Effector memory CD8-positive, alpha-beta T cell (primary cell): ENCODE results near the gene SEMA3D.

ENCODE experiments used
- ATAC-seq: fragments of 150-1000 bp; cut with Tn5 transposase; replicated peaks from 2 replicates; pipeline ENCODE4 v1.10.0; 2021; ENCODE audit warnings: mild to moderate bottlenecking, moderate library complexity
- DNase-seq, 3 experiments: peaks; one replicate each; pipeline ENCODE4 v3.0.0; 2021
- H3K27ac Mint-ChIP-seq, 2 donors: one replicate each; pipeline ENCODE4 v1.8.0; 2022; ENCODE audit warnings: mild to moderate bottlenecking in 2 of 2, mixed read lengths in 2 of 2, moderate library complexity in 2 of 2
- H3K27me3 Mint-ChIP-seq, 2 donors: one replicate each; pipeline ENCODE4 v1.8.0; 2022; ENCODE audit warnings: mixed read lengths in 2 of 2
- H3K36me3 Mint-ChIP-seq: one replicate; pipeline ENCODE4 v1.8.0; 2022; ENCODE audit warnings: mild to moderate bottlenecking, moderate library complexity, mixed read lengths; ENCODE audit not compliant: insufficient read depth
- H3K4me1 Mint-ChIP-seq, 2 donors: one replicate each; pipeline ENCODE4 v1.8.0; 2022; ENCODE audit warnings: low read depth in 2 of 2, mixed read lengths in 2 of 2
- H3K4me3 Mint-ChIP-seq, 2 donors: one replicate each; pipeline ENCODE4 v1.8.0; 2022; ENCODE audit warnings: mild to moderate bottlenecking in 2 of 2, mixed read lengths in 2 of 2, moderate library complexity in 2 of 2
- H3K9me3 Mint-ChIP-seq, 2 donors: one replicate each; pipeline ENCODE4 v1.8.0; 2022; ENCODE audit warnings: mixed read lengths in 2 of 2

SEMA3D gene

DNA sequence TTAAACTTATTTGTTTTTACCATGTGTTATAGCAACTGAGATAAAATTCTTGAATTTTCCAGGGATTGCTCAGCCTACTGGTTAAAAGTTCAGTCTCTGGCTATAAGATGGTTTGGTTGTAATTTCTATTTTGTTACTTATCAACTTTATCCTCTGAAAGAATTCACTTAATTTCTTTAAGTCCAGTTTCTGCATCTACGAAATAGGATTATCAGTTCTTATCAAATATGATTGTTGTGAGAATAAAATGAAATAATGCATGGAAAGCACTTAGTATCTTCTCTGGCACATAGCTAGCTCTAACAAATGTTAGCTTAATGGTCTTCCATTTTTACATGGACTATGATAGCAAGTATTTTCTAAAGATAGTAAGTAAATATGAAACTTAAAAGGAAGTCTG, 53.3 kb downstream of the SEMA3D start:
- no peak overlapping the region for H3K4me3 Mint-ChIP-seq
- no peaks in the 10 kb centered on the region for H3K36me3 Mint-ChIP-seq
- no peaks in the 10 kb centered on the region for H3K9me3 Mint-ChIP-seq
- H3K27ac Mint-ChIP-seq, result no peak overlapping the region
- ATAC-seq, result no peak
- no peak for DNase-seq
- H3K4me1 Mint-ChIP-seq, result no peaks in the 10 kb centered on the region
- no peaks in the 10 kb centered on the region for H3K27me3 Mint-ChIP-seq

DNA sequence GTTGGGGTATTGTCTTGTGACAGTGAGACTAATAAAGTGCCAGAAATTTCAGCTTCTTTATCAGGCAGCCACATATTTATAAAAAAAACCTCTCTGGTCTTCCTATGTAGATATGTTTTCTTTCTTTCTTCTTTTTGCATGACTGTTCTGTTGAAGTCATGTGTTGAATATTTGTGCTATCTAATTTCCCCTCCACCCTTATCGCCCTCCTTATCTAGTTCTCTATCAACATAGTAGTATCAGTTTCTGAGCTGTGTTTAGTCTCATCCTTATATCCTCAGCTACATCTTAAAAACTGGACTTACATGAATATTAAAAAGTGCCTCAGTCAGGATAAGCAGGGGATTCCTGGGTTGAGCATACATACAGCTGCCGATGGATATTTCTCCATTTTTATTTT, 53.9 kb downstream of the SEMA3D start:
- ATAC-seq, result no peak
- DNase-seq, result no peak
- no peaks in the 10 kb centered on the region for H3K4me1 Mint-ChIP-seq
- H3K27ac Mint-ChIP-seq, result no peak overlapping the region
- no peaks in the 10 kb centered on the region for H3K9me3 Mint-ChIP-seq
- H3K36me3 Mint-ChIP-seq, result no peaks in the 10 kb centered on the region
- H3K27me3 Mint-ChIP-seq, result no peaks in the 10 kb centered on the region
- H3K4me3 Mint-ChIP-seq, result no peak overlapping the region

DNA sequence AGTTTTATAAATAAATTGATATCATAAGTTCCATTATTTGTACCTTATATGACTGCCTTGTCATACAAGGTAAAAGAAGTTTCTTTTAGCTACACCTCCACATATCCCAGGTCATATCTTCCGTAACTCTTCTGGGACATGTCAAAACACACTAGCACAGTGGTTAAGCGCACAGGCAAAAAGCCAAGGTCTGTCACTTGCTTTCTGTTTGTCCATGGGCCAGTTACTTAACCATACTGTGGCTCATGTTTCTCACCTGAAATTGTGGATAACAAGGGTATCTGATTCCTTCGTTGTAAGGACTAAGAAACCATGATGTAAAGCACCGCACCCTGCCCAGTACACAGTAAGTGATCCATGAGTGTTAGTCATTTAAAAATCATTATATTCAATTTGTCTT, 56.2 kb downstream of the SEMA3D start:
- Mint-ChIP-seq H3K36me3 (no peaks in the 10 kb centered on the region), H3K27me3 (no peaks in the 10 kb centered on the region), H3K9me3 (peaks cover 3 to 8% of the 10 kb centered on the region in 2 donors), H3K4me1 (no peaks in the 10 kb centered on the region), H3K4me3 (no peak overlapping the region), H3K27ac (no peak overlapping the region)
- no peak for DNase-seq
- no peak for ATAC-seq

DNA sequence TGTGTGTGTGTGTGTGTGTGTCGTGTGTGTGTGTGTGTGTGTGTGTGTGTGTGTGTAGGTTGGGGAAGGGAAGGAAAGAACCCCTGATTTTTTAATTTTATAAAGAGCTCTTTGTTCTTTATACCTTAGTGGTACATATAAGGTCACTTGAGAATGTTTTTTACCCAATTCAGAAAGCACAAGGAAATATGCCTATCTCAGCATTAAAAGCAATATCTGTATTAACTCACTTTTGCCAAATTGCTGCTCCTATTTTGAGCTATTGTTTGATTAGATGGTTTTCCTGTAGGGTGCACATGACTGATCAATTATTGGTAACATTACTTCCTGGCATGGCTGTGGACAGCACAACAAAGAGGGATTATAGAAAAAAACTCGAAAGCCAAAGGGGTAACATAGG, 60.5 kb downstream of the SEMA3D start:
- no peaks in the 10 kb centered on the region for H3K36me3 Mint-ChIP-seq
- no peak overlapping the region for H3K4me3 Mint-ChIP-seq
- no peaks in the 10 kb centered on the region for H3K27me3 Mint-ChIP-seq
- DNase-seq (no peak), ATAC-seq (no peak)
- no peaks in the 10 kb centered on the region for H3K4me1 Mint-ChIP-seq
- no peak overlapping the region for H3K27ac Mint-ChIP-seq
- H3K9me3 Mint-ChIP-seq, result peaks cover 6 to 12% of the 10 kb centered on the region in 2 donors

DNA sequence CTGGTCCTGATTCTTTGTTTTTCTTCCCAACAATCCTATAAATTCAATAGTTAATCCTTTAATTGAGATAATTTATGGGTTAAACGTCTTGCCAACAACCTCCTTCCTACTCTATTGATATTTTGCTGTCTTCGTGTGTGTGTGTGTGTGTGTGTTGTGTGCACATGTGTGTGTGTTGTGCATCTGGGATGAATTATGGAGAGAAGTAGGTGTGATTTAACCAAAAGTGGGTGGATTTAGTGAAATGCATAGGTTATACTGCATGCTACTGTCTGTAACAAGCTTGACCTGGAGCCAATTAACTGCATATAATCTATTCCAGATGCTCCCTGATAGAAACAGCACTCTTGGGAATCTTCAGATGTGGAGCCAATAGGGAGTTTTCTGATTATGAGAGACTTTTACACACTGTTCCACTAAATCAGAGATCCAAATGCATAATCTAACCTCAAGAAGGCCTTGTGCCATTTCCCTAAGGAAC, 61.2 kb downstream of the SEMA3D start:
- H3K4me3 Mint-ChIP-seq, result no peak overlapping the region
- H3K27ac Mint-ChIP-seq, result no peak overlapping the region
- ATAC-seq (no peak), DNase-seq (no peak)
- H3K27me3 Mint-ChIP-seq, result no peaks in the 10 kb centered on the region
- no peaks in the 10 kb centered on the region for H3K4me1 Mint-ChIP-seq
- no peaks in the 10 kb centered on the region for H3K36me3 Mint-ChIP-seq
- peaks cover 6 to 12% of the 10 kb centered on the region in 2 donors for H3K9me3 Mint-ChIP-seq

DNA sequence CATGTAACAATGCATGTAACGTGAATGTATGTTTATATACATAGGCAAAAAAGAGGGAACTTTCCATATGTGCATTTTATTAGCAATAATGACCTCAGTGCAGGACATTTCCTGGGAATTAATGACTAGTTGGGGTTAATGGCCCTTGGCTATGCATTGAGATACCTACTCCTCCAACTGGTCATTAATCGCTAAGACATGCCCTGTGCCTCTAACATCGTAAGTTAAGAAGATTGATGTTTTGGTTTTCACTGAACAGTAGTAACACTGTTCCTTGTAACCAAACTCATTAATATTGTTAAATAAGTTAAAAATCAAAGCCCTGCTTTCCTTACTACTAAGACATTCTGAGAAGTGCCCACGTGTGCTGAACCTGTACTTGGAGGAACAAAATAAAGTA, 61.7 kb downstream of the SEMA3D start:
- H3K4me1 Mint-ChIP-seq, result no peaks in the 10 kb centered on the region
- DNase-seq, result no peak
- H3K9me3 Mint-ChIP-seq, result peaks cover 6 to 12% of the 10 kb centered on the region in 2 donors
- ATAC-seq, result no peak
- H3K27ac Mint-ChIP-seq, result no peak overlapping the region
- H3K4me3 Mint-ChIP-seq, result no peak overlapping the region
- H3K27me3 Mint-ChIP-seq, result no peaks in the 10 kb centered on the region
- no peaks in the 10 kb centered on the region for H3K36me3 Mint-ChIP-seq

DNA sequence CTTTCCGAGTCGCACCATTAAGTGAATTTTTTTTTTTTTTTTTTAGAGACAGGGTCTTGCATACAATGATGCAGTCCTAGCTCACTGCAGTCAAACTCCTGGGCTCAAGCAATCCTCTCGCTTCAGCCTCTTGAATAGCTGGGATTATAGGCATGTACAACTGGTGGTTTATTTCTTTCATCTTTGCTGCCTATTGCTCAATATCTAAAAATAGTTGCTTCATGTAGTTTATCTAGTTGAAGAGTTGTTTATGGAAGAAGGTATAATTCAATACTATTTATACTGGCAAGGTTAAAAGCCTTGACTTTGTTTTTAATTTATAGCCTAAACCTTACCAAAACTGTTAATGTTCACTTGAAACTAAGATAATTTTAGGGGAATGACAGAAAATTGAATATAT, 66.9 kb downstream of the SEMA3D start:
- Mint-ChIP-seq H3K4me1 (no peaks in the 10 kb centered on the region), H3K27me3 (no peaks in the 10 kb centered on the region), H3K9me3 (peaks cover 0 to 2% of the 10 kb centered on the region in 2 donors), H3K4me3 (no peak overlapping the region), H3K36me3 (no peaks in the 10 kb centered on the region), H3K27ac (no peak overlapping the region)
- DNase-seq (no peak), ATAC-seq (no peak)

DNA sequence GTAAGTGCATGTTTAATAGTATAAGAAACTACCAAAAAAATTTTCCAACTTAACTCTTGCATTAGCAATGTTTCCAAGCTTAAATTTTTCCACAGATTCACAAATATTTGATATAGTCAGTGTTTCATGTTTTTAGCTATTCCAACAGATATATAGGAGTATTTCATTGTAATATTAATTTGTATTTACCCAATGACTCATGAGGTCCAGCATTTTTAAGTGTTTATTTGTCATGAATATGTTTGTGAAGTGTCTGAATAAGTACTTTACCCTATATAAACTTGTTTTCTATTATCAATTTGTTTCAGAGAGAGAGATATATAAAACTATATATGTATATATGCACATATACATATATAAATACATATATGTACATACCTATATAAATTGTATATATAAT, 71.0 kb downstream of the SEMA3D start:
- H3K27me3 Mint-ChIP-seq, result no peaks in the 10 kb centered on the region
- H3K9me3 Mint-ChIP-seq, result peaks cover 3 to 12% of the 10 kb centered on the region in 2 donors
- DNase-seq (no peak), ATAC-seq (no peak)
- no peaks in the 10 kb centered on the region for H3K36me3 Mint-ChIP-seq
- no peaks in the 10 kb centered on the region for H3K4me1 Mint-ChIP-seq
- no peak overlapping the region for H3K27ac Mint-ChIP-seq
- no peak overlapping the region for H3K4me3 Mint-ChIP-seq

DNA sequence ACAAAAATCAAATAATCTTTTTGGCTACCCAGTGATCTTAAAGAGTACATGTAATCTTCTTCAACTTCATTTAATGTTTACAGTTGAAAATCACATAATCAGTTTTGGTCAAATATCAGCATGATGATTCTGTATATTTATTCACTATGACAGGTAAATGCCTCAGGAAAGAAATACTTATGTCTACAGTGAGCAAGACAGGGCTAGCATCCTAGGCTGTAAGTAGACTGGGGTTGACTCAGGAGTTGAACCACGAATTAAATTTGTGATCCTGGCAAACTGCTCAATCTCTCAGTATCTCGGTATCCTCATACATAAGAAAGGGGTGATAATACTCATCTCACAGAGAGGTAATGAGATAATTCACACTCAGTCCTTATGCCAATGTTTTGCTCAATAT, 71.8 kb downstream of the SEMA3D start:
- Mint-ChIP-seq H3K27me3 (no peaks in the 10 kb centered on the region), H3K36me3 (no peaks in the 10 kb centered on the region), H3K4me1 (no peaks in the 10 kb centered on the region), H3K9me3 (peaks cover 3 to 12% of the 10 kb centered on the region in 2 donors), H3K4me3 (no peak overlapping the region), H3K27ac (no peak overlapping the region)
- no peak for DNase-seq
- no peak for ATAC-seq

DNA sequence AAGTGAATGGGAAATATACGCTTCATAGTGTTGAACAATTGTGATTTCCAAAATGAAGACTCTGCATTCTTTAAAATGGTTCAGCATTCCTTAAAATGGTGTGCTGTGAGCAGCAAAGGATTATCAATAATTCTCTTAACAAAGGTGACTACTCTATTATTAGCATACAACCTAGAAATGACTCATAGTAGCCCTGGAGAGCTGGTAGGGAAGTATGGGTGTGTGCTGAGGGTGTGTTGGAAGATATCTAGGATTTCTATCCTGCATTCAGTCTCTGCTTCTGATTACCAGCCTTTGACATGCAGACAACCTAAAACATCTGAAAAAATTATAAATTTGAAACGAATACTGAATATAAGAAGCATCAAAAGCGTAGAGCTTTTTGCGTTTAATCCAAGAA, 72.5 kb downstream of the SEMA3D start:
- Mint-ChIP-seq H3K4me1 (no peaks in the 10 kb centered on the region), H3K4me3 (no peak overlapping the region), H3K27ac (no peak overlapping the region), H3K36me3 (no peaks in the 10 kb centered on the region), H3K27me3 (no peaks in the 10 kb centered on the region), H3K9me3 (peaks cover 3 to 12% of the 10 kb centered on the region in 2 donors)
- no peak for DNase-seq
- ATAC-seq, result no peak

DNA sequence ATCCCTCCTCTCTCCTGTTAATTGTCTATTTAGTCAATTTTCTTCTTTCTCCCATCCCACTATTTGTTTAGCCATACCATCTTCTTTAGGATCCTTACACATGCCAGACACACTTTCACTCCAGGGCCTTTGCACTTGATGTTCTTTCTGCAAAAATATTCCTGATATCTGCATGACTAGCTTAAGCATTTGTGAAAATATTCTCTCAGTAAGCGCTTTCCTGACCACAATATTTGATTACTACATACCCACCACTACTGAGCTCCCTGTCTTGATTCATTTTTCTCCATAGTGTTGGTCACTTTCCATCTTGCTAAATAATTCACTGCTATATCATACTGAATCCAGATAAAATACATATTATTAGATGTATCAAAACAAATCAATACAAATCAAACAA, 75.1 kb downstream of the SEMA3D start:
- H3K36me3 Mint-ChIP-seq, result no peaks in the 10 kb centered on the region
- ATAC-seq, result no peak
- no peaks in the 10 kb centered on the region for H3K27me3 Mint-ChIP-seq
- no peak for DNase-seq
- peaks cover 7 to 12% of the 10 kb centered on the region in 2 donors for H3K9me3 Mint-ChIP-seq
- no peak overlapping the region for H3K27ac Mint-ChIP-seq
- H3K4me1 Mint-ChIP-seq, result no peaks in the 10 kb centered on the region
- H3K4me3 Mint-ChIP-seq, result no peak overlapping the region

DNA sequence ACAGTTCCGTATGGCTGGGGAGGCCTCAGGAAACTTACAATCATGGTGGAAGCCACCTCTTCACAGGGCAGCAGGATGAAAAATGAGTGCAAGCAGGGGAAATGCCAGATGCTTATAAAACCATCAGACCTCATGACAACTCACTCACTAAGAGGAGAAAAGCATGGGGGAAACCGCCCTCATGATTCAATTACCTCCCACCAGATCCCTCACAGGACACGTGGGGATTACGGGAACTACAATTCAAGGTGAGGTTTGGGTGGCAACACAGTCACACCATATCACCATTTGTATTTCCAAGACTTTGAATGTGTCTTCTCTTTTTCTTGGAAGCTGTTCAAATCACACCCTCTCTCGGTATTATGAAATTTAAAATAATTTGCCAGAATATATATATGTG, 80.1 kb downstream of the SEMA3D start:
- Mint-ChIP-seq H3K4me1 (no peaks in the 10 kb centered on the region), H3K9me3 (peaks cover 9 to 10% of the 10 kb centered on the region in 2 donors), H3K27ac (no peak overlapping the region), H3K36me3 (no peaks in the 10 kb centered on the region), H3K27me3 (no peaks in the 10 kb centered on the region), H3K4me3 (no peak overlapping the region)
- ATAC-seq (no peak), DNase-seq (no peak)

DNA sequence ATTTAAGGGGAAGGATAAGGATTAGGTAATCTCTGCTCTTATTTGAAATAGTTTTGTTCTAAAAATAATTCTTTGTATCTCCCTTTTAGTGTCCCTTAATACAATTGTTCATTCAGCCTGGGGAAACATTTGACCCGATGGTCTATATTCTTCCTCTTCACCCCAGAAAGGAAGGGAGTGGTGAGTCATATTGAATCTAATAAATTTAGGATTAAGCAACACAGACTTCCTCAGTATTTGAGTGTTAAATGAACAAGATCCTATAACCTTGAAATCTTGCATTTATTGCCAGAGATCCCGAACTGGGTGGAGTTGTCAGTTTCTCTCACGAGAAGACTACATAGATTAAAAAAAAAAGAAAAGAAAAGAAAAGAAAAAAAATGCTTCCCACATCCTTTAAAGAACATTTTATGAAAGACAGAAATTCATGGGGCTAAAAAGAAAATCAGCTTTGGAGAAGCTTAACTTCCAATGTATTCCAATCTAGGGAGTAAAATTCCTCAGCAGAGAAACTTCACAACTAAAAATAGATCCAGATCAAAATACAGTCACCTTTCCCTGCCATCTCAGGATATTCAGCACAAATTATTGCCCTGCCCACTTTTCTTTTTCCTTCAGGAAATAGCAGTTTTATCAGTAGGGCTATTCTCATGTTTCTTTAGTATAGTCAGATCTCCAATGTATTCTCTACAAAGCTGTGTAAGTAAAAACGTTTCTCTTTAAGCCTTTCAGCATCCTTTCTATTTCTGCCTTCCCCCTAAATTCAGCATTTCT, 82.2 kb downstream of the SEMA3D start:
- DNase-seq (no peak), ATAC-seq (no peak)
- Mint-ChIP-seq H3K4me3 (no peak overlapping the region), H3K9me3 (peaks cover 0 to 8% of the 10 kb centered on the region in 2 donors), H3K27ac (no peak overlapping the region), H3K4me1 (no peaks in the 10 kb centered on the region), H3K36me3 (no peaks in the 10 kb centered on the region), H3K27me3 (no peaks in the 10 kb centered on the region)

DNA sequence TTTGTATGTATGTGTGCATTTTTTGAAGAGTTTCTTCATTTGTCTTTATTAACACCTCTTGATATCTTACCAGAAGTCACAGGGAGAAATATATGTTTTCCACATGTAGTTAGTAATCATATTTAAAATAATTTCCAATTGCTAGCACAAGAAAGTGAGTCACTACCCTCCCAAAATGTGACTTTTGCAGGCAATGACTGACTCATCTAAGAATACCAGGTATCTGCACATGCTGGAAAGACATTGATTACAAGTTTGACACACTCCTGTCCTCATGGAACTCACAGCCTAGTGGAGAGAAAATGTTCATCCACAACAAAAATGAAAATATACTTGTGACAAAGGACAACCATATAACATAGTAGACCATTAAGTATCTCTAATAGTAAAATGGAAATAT, 82.9 kb downstream of the SEMA3D start:
- Mint-ChIP-seq H3K4me3 (no peak overlapping the region), H3K27me3 (no peaks in the 10 kb centered on the region), H3K4me1 (no peaks in the 10 kb centered on the region), H3K36me3 (no peaks in the 10 kb centered on the region), H3K27ac (no peak overlapping the region), H3K9me3 (peaks cover 4 to 9% of the 10 kb centered on the region in 2 donors)
- DNase-seq (no peak), ATAC-seq (no peak)
